HepG2 (cell line): Measurements from ENCODE around the gene CELF5. TPM values are rescaled to one million over a fixed set of nuclear protein-coding genes. Genes with fewer than 3 reads are reported as not detected.

ENCODE experiments used
- ATAC-seq: fragments of 200-7000 bp; cut with Tn5 transposase; 3 replicates; pipeline ENCODE4 v1.9.1; 2020; ENCODE audit warnings: mild to moderate bottlenecking, moderate library complexity
- BruUV-seq: library from RNA; stranded (reverse); fragments of 400-500 nt; replicated peaks from 2 replicates; lab custom pipeline; 2021; lab: Mats Ljungman, UMichigan
- CTCF ChIA-PET: fragments of 300-600 bp; formaldehyde crosslinking; extraction: SDS; loops from one replicate; lab custom pipeline; 2021; ENCODE audit warnings: low total read pairs, inconsistent platforms, low intra/inter-chr PET ratio; lab: Yijun Ruan, JAX
- POLR2A ChIA-PET: fragments of 350-600 bp; sonication (Branson Sonifier 250); formaldehyde crosslinking; loops from one replicate; lab custom pipeline; 2020; ENCODE audit warnings: antibody characterized with exemption, inconsistent platforms; lab: Yijun Ruan, JAX
- DNase-seq: peaks from one replicate; pipeline ENCODE4 v3.0.0-alpha.2; 2015; ENCODE audit warnings: low spot score
- FAIRE-seq: peaks from 3 replicates; lab custom pipeline; 2011; peaks lifted over from hg19 to GRCh38; lab: Jason Lieb, UNC
- H2AFZ ChIP-seq: one replicate; pipeline ENCODE4 v1.6.1; 2011; ENCODE audit warnings: low read length, inconsistent platforms
- H3K27ac ChIP-seq: fragments of 300-600 bp; 3 replicates; pipeline ENCODE4 v1.8.0; 2011; ENCODE audit warnings: mixed run types, mild to moderate bottlenecking, mixed read lengths, low read length, inconsistent platforms; ENCODE audit not compliant: insufficient read depth; ENCODE audit errors: extremely low read length
- H3K27me3 ChIP-seq, 2 experiments: fragments of 200-600 bp in 1 of 2; 2 replicates in 1 of 2; 3 replicates in 1 of 2; pipeline versions ENCODE4 v1.6.0 to v1.8.0; 2011; ENCODE audit warnings: low read length in 2 of 2, mild to moderate bottlenecking in 2 of 2, moderate library complexity in 2 of 2, inconsistent platforms in 1 of 2; ENCODE audit not compliant: insufficient read depth in 2 of 2, control insufficient read depth in 1 of 2
- H3K36me3 ChIP-seq, 2 experiments: fragments of 200-600 bp in 1 of 2; replicated peaks in 1 of 2; 2 replicates in 1 of 2; 3 replicates in 1 of 2; pipeline versions ENCODE4 v1.5.1 to v1.8.0; 2011; ENCODE audit warnings: low read length in 2 of 2, inconsistent platforms in 1 of 2; ENCODE audit not compliant: insufficient read depth in 2 of 2, control insufficient read depth in 1 of 2
- H3K4me1 ChIP-seq: 2 replicates; pipeline ENCODE4 v1.5.1; 2012; ENCODE audit warnings: low read length, inconsistent platforms; ENCODE audit not compliant: insufficient read depth
- H3K4me2 ChIP-seq: 2 replicates; pipeline ENCODE4 v1.6.0; 2011; ENCODE audit warnings: low read depth, low read length, inconsistent platforms
- H3K4me3 ChIP-seq, 3 experiments: fragments of 200-600 bp in 1 of 3; sonication (generic), shearing (Covaris generic) in 1 of 3; replicated peaks in 1 of 3; 2 replicates each; pipeline ENCODE4 v1.5.1; 2011 to 2016; ENCODE audit warnings: low read length in 3 of 3, inconsistent platforms in 2 of 3, low read depth in 2 of 3, mild to moderate bottlenecking in 2 of 3, control low read depth in 1 of 3, mixed read lengths in 1 of 3; ENCODE audit not compliant: insufficient read depth in 1 of 3
- H3K79me2 ChIP-seq: one replicate; pipeline ENCODE4 v1.6.1; 2011; ENCODE audit warnings: low read length, inconsistent platforms; ENCODE audit not compliant: insufficient read depth
- H3K9ac ChIP-seq: 2 replicates; pipeline ENCODE4 v1.6.0; 2011; ENCODE audit warnings: mild to moderate bottlenecking, low read depth, low read length, inconsistent platforms; ENCODE audit not compliant: insufficient read depth
- H3K9me3 ChIP-seq: 2 replicates; pipeline ENCODE4 v1.5.1; 2012; ENCODE audit warnings: mild to moderate bottlenecking, low read length
- H4K20me1 ChIP-seq: 2 replicates; pipeline ENCODE4 v1.6.0; 2011; ENCODE audit warnings: inconsistent platforms, mild to moderate bottlenecking, low read length, moderate library complexity; ENCODE audit not compliant: insufficient read depth
- FOXK1 ChIP-seq: sonication (generic); formaldehyde crosslinking; IDR thresholded peaks from 2 replicates; pipeline ENCODE4 v1.4.0; 2020; ENCODE audit warnings: low read depth, missing genetic modification reagents, borderline replicate concordance
- HCFC1 ChIP-seq: fragments of 150-350 bp; IDR thresholded peaks from 2 replicates; pipeline ENCODE4 v1.6.1; 2014; ENCODE audit warnings: low read depth, low read length
- HOXA9 ChIP-seq: sonication (generic); formaldehyde crosslinking; IDR thresholded peaks from 2 replicates; pipeline ENCODE4 v1.8.1; 2022; ENCODE audit warnings: missing genetic modification reagents, mild to moderate bottlenecking, moderate library complexity, borderline replicate concordance
- HOXD1 ChIP-seq: sonication (generic); formaldehyde crosslinking; IDR thresholded peaks from 2 replicates; pipeline ENCODE4 v1.5.0; 2020; ENCODE audit warnings: missing genetic modification reagents
- NONO ChIP-seq, 2 experiments: fragments of 450-650 bp in 1 of 2; sonication (generic) in 1 of 2; formaldehyde crosslinking in 1 of 2; IDR thresholded peaks in 1 of 2; conservative IDR thresholded peaks in 1 of 2; 2 replicates each; pipeline versions ENCODE4 v1.6.1 to v1.8.0; 2017 to 2022; ENCODE audit warnings: mild to moderate bottlenecking in 1 of 2, missing genetic modification reagents in 1 of 2, moderate library complexity in 1 of 2
- POLR2G ChIP-seq: fragments of 200-400 bp; formaldehyde crosslinking; IDR thresholded peaks from 2 replicates; pipeline ENCODE4 v1.6.1; 2018; ENCODE audit warnings: mild to moderate bottlenecking, low read depth, low read length, moderate library complexity
- REXO4 ChIP-seq: sonication (generic); formaldehyde crosslinking; IDR thresholded peaks from 2 replicates; pipeline ENCODE4 v1.8.0; 2022; ENCODE audit warnings: missing genetic modification reagents, mild to moderate bottlenecking, borderline replicate concordance
- SMARCC2 ChIP-seq: fragments of 450-650 bp; IDR thresholded peaks from 2 replicates; pipeline ENCODE4 v1.6.1; 2017; ENCODE audit warnings: antibody characterized with exemption, mild to moderate bottlenecking
- SOX5 ChIP-seq: IDR thresholded peaks from 2 replicates; pipeline ENCODE4 v1.6.1; 2016; ENCODE audit warnings: borderline replicate concordance
- TBX2 ChIP-seq: sonication (generic); formaldehyde crosslinking; IDR thresholded peaks from 2 replicates; pipeline ENCODE4 v1.5.0; 2020; ENCODE audit warnings: missing genetic modification reagents, mild to moderate bottlenecking, borderline replicate concordance
- TBX3 ChIP-seq: fragments of 450-650 bp; IDR thresholded peaks from 2 replicates; pipeline ENCODE4 v1.6.1; 2017; ENCODE audit warnings: antibody characterized with exemption, mild to moderate bottlenecking, inconsistent platforms, borderline replicate concordance
- ZBTB7B ChIP-seq: sonication (generic); formaldehyde crosslinking; IDR thresholded peaks from 2 replicates; pipeline ENCODE4 v1.4.0; 2020; ENCODE audit warnings: missing genetic modification reagents
- ZNF24 ChIP-seq: fragments of 450-650 bp; IDR thresholded peaks from 2 replicates; pipeline ENCODE4 v1.6.1; 2017; ENCODE audit warnings: antibody characterized with exemption, mild to moderate bottlenecking
- ZNF782 ChIP-seq: sonication (generic); formaldehyde crosslinking; IDR thresholded peaks from 2 replicates; pipeline ENCODE4 v1.4.0; 2020; ENCODE audit warnings: missing genetic modification reagents, mild to moderate bottlenecking, borderline replicate concordance
- WGBS: methylation state at CpG from one replicate; pipeline ENCODE4 v1.1.6; 2017; ENCODE audit warnings: low lambda C conversion rate; 5-methylcytosine and 5-hydroxymethylcytosine counted together
- in situ Hi-C: cut with HindIII; loops from 2 replicates; pipeline ENCODE4 v1.10.0; 2017; ENCODE audit warnings: low pct_unique_long_range_greater_than_20kb; ENCODE audit not compliant: extremely low pct_ligation_motif_present
- intact Hi-C: fragments of 100-400 bp; cut with micrococcal nuclease; formaldehyde crosslinking; loops from one replicate; pipeline ENCODE4 v1.10.0; 2022; ENCODE audit not compliant: unreplicated experiment
- polyA plus RNA-seq, 8 experiments: library from polyadenylated mRNA; depleted of rRNA in 3 of 8; stranded (reverse) in 7 of 8; unstranded in 1 of 8; fragments of >200 nt; fragmentation: Illumina TruSeq in 4 of 8; extraction: Trizol in 4 of 8; gene quantifications; 2 replicates each; pipeline versions ENCODE4 v1.2.1 to v1.2.3, GENCODE V29; 2011 to 2016; ENCODE audit warnings: low read depth in 4 of 8, missing spikeins in 1 of 8, mixed read lengths in 1 of 8; ENCODE audit not compliant: insufficient read depth in 1 of 8
- total RNA-seq, 5 experiments: library from RNA; depleted of rRNA; stranded (reverse); fragments of >200 nt; fragmentation: Illumina TruSeq; extraction: Trizol; gene quantifications; 2 replicates each; pipeline ENCODE4 v1.2.3, GENCODE V29; 2016; ENCODE audit warnings: low read depth in 1 of 5
- TF ChIP-seq, protein P1 (sequence below): sonication (generic); formaldehyde crosslinking; IDR thresholded peaks from 2 replicates; pipeline ENCODE4 v1.5.1; 2020; ENCODE audit warnings: mild to moderate bottlenecking, missing genetic modification reagents
- TF ChIP-seq, protein P2 (sequence below): sonication (generic); formaldehyde crosslinking; IDR thresholded peaks from 2 replicates; pipeline ENCODE4 v1.4.0; 2020; ENCODE audit warnings: missing genetic modification reagents

Gene CELF5
- total and polyA plus RNA-seq, 2 of the 13 experiments (the other 11 are each of a cell fraction or from before 2014, with no cell fraction given) = 0.31 to 0.84 TPM

DNA sequence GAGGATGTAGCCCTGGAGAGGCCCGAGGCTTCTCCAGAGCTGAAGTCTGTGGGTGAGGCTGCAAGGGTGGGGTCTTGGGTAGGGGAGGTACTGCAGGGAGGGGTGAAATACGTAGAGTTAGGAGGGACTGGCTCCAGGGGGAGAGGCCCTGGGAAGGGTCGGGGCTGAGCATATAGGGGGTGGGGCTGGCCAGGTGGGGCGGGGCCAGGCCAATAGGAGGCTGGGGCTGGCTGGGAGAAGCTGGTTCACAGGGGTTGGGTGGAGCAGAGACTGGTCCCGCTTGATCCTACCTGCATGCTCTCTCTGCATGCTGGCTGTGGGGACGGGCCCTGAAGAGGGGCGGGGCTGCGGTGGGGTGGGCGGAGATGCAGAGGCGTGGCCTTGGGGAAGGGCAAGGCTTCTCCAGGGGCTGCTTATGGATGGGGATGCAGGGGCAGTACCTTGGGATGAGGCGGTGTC lies 51.9 kb downstream of the CELF5 start (continued):
- TF ChIP-seq TBX3 = no peak
- no peak for TF ChIP-seq NONO (IDR thresholded peaks at IDR 0.05)
- no peak for TF ChIP-seq NONO (CRISPR knock-in tag; conservative IDR thresholded peaks at IDR 0.05)

GRCh38 chr19:3277649-3278048 lies 53.2 kb downstream of the CELF5 start:
- Histone ChIP-seq H3K4me1 (peaks cover 30% of the 10 kb centered on the region), H3K4me3 (no peak overlapping the region), H4K20me1 (no peaks in the 10 kb centered on the region), H3K79me2 (no peaks in the 10 kb centered on the region), H2AFZ (no peak overlapping the region), H3K36me3 (no peaks in the 10 kb centered on the region), H3K27ac (no peak overlapping the region), H3K27me3 (peaks cover 11 to 31% of the 10 kb centered on the region in 2 experiments; a peak in 3 of 5 replicates), H3K4me2 (0 out of 2 replicates have a peak overlapping the region, but pooled peaks have one; percentile 0), H3K9ac (no peak overlapping the region), H3K9me3 (no peaks in the 10 kb centered on the region)
- POLR2A ChIA-PET = no interaction called here
- FAIRE-seq (no peak), DNase-seq (no peak), ATAC-seq (no peak)
- CTCF ChIA-PET = no interaction called here
- intact Hi-C loops = no loop called here
- 5% methylated on average over 5 of the region's 5 CpGs for WGBS
- in situ Hi-C loops = no loop called here
- no TSS peak for BruUV-seq
- TF ChIP-seq HCFC1 (no peak), FOXK1 (no peak), HOXA9 (CRISPR knock-in tag) (no peak), SMARCC2 (no peak), ZNF782 (CRISPR knock-in tag) (no peak), REXO4 (no peak), ZBTB7B (CRISPR knock-in tag) (no peak), SOX5 (CRISPR knock-in tag) (no peak), POLR2G (no peak), ZNF24 (no peak), TBX2 (CRISPR knock-in tag) (no peak), HOXD1 (no peak)
- TF ChIP-seq, protein P1, sequence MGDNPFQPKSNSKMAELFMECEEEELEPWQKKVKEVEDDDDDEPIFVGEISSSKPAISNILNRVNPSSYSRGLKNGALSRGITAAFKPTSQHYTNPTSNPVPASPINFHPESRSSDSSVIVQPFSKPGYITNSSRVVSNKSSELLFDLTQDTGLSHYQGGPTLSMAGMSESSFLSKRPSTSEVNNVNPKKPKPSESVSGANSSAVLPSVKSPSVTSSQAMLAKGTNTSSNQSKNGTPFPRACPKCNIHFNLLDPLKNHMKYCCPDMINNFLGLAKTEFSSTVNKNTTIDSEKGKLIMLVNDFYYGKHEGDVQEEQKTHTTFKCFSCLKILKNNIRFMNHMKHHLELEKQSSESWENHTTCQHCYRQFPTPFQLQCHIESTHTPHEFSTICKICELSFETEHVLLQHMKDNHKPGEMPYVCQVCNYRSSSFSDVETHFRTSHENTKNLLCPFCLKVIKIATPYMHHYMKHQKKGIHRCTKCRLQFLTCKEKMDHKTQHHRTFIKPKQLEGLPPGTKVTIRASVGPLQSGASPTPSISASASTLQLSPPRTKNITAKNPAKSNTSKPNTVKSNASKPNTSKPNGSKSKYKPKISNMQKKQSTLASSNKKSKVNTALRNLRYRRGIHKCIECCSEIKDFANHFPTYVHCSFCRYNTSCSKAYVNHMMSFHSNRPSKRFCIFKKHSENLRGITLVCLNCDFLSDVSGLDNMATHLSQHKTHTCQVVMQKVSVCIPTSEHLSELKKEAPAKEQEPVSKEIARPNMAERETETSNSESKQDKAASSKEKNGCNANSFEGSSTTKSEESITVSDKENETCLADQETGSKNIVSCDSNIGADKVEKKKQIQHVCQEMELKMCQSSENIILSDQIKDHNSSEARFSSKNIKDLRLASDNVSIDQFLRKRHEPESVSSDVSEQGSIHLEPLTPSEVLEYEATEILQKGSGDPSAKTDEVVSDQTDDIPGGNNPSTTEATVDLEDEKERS = no peak
- TF ChIP-seq, protein P2, sequence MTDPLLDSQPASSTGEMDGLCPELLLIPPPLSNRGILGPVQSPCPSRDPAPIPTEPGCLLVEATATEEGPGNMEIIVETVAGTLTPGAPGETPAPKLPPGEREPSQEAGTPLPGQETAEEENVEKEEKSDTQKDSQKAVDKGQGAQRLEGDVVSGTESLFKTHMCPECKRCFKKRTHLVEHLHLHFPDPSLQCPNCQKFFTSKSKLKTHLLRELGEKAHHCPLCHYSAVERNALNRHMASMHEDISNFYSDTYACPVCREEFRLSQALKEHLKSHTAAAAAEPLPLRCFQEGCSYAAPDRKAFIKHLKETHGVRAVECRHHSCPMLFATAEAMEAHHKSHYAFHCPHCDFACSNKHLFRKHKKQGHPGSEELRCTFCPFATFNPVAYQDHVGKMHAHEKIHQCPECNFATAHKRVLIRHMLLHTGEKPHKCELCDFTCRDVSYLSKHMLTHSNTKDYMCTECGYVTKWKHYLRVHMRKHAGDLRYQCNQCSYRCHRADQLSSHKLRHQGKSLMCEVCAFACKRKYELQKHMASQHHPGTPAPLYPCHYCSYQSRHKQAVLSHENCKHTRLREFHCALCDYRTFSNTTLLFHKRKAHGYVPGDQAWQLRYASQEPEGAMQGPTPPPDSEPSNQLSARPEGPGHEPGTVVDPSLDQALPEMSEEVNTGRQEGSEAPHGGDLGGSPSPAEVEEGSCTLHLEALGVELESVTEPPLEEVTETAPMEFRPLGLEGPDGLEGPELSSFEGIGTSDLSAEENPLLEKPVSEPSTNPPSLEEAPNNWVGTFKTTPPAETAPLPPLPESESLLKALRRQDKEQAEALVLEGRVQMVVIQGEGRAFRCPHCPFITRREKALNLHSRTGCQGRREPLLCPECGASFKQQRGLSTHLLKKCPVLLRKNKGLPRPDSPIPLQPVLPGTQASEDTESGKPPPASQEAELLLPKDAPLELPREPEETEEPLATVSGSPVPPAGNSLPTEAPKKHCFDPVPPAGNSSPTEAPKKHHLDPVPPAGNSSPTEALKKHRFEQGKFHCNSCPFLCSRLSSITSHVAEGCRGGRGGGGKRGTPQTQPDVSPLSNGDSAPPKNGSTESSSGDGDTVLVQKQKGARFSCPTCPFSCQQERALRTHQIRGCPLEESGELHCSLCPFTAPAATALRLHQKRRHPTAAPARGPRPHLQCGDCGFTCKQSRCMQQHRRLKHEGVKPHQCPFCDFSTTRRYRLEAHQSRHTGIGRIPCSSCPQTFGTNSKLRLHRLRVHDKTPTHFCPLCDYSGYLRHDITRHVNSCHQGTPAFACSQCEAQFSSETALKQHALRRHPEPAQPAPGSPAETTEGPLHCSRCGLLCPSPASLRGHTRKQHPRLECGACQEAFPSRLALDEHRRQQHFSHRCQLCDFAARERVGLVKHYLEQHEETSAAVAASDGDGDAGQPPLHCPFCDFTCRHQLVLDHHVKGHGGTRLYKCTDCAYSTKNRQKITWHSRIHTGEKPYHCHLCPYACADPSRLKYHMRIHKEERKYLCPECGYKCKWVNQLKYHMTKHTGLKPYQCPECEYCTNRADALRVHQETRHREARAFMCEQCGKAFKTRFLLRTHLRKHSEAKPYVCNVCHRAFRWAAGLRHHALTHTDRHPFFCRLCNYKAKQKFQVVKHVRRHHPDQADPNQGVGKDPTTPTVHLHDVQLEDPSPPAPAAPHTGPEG (CRISPR knock-in tag) = no peak
